ENCODE results near the gene METTL9.
"Not testable (repeated sequence)": the region's sequence is repeated elsewhere in the genome, so short reads cannot be mapped to it uniquely, and the experiment has no call there.

Gene METTL9

DNA sequence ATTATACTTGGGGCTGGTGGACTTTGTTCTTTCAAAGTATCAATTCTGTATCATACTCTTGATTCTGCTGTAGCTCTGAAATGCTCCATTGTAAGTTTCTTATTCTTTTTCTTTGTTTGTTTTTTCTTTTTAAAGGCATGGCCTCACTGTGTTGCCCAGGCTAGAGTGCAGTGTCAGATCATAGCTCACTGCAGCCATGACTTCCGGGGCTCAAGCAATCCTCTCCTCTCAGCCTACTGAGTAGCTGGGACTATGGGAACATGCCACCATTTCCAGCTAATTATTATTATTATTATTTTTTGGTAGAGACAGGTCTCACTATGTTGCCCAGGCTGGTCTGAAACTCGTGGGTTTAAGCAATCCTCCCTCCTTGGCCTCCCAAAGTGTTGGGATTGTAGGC lies 38.9 kb upstream of the METTL9 start:
- ChIA-PET CTCF (interaction anchor here (1.0 to 1.8 kb wide), 6 partner anchors 9 to 97 kb away, joined by 3 to 7 read pairs (median 5); no protein-coding TSS in a partner anchor), POLR2A (interaction anchor here (0.6 kb wide), 1 partner anchor 30 kb away, joined by 4 read pairs; no protein-coding TSS in a partner anchor)
- TF ChIP-seq, protein P1, sequence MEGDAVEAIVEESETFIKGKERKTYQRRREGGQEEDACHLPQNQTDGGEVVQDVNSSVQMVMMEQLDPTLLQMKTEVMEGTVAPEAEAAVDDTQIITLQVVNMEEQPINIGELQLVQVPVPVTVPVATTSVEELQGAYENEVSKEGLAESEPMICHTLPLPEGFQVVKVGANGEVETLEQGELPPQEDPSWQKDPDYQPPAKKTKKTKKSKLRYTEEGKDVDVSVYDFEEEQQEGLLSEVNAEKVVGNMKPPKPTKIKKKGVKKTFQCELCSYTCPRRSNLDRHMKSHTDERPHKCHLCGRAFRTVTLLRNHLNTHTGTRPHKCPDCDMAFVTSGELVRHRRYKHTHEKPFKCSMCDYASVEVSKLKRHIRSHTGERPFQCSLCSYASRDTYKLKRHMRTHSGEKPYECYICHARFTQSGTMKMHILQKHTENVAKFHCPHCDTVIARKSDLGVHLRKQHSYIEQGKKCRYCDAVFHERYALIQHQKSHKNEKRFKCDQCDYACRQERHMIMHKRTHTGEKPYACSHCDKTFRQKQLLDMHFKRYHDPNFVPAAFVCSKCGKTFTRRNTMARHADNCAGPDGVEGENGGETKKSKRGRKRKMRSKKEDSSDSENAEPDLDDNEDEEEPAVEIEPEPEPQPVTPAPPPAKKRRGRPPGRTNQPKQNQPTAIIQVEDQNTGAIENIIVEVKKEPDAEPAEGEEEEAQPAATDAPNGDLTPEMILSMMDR (IDR thresholded peaks at IDR 0.05; ENCODE audit: insufficient read depth, low read length, missing control alignments), result no peak
- DNase-seq (ENCODE audit: low read depth, low spot score), result no peak
- H3K4me3 ChIP-seq (ENCODE audit: low read depth, low read length), result no peak overlapping the region

DNA sequence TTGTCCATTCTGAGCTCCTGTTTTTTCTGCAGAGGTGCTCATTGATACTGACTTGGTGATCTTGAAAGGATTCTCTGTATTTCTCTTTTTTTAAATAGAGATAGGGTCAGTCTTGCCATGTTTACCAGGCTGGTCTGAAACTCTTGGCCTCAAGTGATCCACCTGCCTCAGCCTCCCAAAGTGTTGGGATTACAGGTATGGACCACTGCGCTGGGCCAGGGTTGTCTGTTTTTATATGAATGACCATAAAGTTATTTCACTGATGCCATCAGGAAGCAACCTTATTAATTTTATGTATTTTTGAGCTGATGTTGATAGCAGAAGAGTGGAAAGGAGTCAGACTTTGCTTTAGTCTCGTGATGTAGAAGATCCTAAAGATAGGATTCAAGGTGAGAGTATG lies 35.7 kb upstream of the METTL9 start:
- H3K4me3 ChIP-seq (ENCODE audit: low read depth, low read length), result no peak overlapping the region
- no peak for DNase-seq (ENCODE audit: low read depth, low spot score)
- ChIA-PET CTCF (interaction anchor here (0.6 to 2.7 kb wide), 9 partner anchors 8 to 628 kb away, joined by 3 to 8 read pairs (median 4); no protein-coding TSS in a partner anchor), POLR2A (no interaction called here)
- TF ChIP-seq, protein P1 (IDR thresholded peaks at IDR 0.05; ENCODE audit: insufficient read depth, low read length, missing control alignments), result no peak

DNA sequence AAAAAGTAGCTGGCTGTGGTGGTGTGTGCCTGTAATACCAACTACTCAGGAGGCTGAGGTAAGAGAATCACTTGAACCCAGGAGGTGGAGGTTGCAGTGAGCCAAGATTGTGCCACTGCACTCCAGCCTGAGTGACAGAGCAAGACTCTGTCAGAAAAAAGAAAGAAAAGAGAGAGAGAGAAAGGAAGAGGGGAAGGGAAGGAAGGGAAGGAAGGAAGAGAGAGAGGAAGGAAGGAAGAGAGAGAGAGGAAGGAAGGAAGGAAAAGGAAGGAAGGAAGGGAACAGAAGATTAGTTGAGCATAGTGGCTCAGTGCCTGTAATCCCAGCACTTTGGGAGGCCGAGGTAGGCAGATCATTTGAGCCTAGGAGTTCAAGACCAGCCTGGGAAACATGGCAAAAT lies 35.0 kb upstream of the METTL9 start:
- POLR2A ChIA-PET; DNase-seq (ENCODE audit: low read depth, low spot score); H3K4me3 ChIP-seq (ENCODE audit: low read depth, low read length): not testable (repeated sequence)
- CTCF ChIA-PET, result interaction anchor here (0.9 to 2.7 kb wide), 5 partner anchors 9 to 145 kb away, joined by 3 to 8 read pairs (median 4); no protein-coding TSS in a partner anchor

DNA sequence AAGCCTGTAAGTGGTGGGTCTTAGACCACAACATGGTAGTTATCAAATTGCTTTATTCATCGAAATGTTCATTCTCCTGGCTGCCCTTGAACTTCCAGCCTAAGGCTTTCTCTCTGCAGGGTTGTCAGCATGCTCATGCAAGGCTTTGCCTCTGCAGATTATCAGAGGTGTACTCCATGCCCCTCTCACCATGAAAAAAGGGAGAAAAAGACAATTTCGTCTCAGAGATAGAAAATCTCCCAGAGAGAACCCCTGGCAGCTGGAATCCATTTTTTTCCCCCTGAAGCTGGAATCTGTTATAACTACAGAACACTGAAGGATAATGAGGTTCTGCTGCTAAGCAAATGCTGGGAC lies 33.9 kb upstream of the METTL9 start:
- no peak for DNase-seq (ENCODE audit: low read depth, low spot score)
- CTCF ChIA-PET, result interaction anchor here (1.1 to 2.7 kb wide), 5 partner anchors 10 to 144 kb away, joined by 3 to 8 read pairs (median 4); no protein-coding TSS in a partner anchor
- TF ChIP-seq, protein P1 (IDR thresholded peaks at IDR 0.05; ENCODE audit: insufficient read depth, low read length, missing control alignments), result no peak
- POLR2A ChIA-PET, result no interaction called here
- no peak overlapping the region for H3K4me3 ChIP-seq (ENCODE audit: low read depth, low read length)

DNA sequence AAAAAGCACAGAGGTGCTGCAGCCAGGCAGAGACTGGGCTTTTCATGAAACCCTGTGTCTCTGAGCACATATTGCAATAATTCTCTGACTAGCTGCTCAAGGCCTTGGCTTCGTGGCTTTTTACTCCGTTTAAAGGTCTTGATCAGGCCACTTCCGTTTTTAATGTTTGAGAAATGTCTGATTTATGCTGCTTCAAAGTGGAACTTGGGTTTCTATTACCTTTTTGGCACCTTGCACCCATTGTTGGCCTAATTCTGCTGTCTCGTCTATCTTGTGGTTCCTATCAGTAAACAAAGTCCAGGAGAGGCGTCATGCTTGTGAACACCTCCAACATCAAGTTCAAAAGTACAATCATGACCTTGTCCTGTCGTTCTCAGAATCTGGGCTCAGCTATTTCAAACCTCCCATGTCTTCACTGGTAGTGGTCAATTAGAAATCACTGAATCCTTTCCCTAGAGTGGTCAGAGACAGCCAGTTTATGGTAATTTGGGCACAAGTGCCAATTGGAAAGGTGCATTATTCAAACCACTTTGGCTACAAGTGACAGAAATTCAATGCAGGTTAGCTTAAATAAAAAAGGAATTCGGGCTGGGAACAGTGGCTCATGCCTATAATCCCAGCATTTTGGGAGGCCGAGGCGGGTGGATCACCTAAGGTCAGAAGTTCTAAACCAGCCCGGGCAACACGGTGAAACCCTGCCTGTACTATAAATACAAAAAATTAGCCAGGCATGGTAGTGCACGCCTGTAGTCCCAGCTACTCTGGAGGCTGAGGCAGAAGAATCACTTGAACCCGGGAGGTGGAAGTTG lies 33.3 kb upstream of the METTL9 start:
- H3K4me3 ChIP-seq (ENCODE audit: low read depth, low read length), result no peak overlapping the region
- CTCF ChIA-PET, result interaction anchor here (1.0 to 2.7 kb wide), 7 partner anchors 10 to 141 kb away, joined by 3 to 9 read pairs (median 4); no protein-coding TSS in a partner anchor
- POLR2A ChIA-PET, result no interaction called here
- DNase-seq (ENCODE audit: low read depth, low spot score), result no peak
- TF ChIP-seq, protein P1 (IDR thresholded peaks at IDR 0.05; ENCODE audit: insufficient read depth, low read length, missing control alignments), result no peak

DNA sequence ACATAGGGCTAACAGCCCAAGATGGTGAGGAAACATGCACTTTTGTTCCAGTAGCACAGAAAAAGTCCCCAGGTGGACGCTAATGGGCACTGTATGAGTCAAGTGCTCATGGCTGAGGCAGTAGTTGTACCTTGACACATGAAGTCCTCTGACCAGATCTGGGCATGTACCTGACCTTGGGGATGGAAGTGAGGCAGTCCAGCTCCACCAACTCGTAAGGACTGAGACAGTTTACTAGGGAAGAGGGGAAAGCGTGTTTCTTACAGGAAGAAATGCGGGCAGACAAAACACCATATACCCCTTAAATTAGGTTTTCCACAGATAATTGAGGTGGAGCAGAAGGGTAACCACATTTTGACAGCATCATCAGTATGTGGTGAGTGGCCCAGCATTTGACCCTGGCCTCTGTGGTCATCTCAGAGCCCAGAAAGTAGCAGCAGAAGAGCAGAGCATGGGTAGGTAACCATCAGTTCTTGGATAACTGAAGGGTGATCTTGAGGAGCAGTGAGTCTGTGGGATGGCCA lies 32.4 kb upstream of the METTL9 start:
- CTCF ChIA-PET, result interaction anchor here (1.2 to 2.3 kb wide), 5 partner anchors 11 to 90 kb away, joined by 4 to 10 read pairs (median 6); no protein-coding TSS in a partner anchor
- no peak overlapping the region for H3K4me3 ChIP-seq (ENCODE audit: low read depth, low read length)
- POLR2A ChIA-PET, result interaction anchor here (1.6 kb wide), 1 partner anchor 47 kb away, joined by 5 read pairs; no protein-coding TSS in a partner anchor
- no peak for DNase-seq (ENCODE audit: low read depth, low spot score)
- TF ChIP-seq, protein P1 (IDR thresholded peaks at IDR 0.05; ENCODE audit: insufficient read depth, low read length, missing control alignments), result no peak

DNA sequence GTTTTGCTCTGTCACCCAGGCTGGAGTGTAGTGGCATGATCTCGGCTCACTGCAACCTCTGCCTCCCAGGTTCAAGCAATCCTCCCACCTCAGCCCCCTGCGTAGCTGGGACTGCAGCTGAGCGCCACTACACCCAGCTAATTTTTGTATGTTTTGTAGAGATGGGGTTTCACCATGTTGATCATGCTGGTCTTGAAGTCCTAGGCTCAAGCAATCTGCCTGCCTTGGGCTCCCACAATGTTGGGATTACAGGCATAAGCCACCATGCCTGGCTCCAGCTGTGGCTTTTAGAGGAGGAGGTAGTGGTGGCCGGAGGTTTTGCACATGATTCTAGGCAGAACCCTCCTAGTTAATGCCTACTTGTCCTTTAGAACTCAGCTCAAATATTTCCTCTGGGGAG lies 31.9 kb upstream of the METTL9 start:
- H3K4me3 ChIP-seq (ENCODE audit: low read depth, low read length); DNase-seq (ENCODE audit: low read depth, low spot score): not testable (repeated sequence)
- ChIA-PET POLR2A (interaction anchor here (1.6 kb wide), 1 partner anchor 47 kb away, joined by 5 read pairs; no protein-coding TSS in a partner anchor), CTCF (interaction anchor here (1.2 to 2.3 kb wide), 4 partner anchors 12 to 90 kb away, joined by 4 to 10 read pairs (median 6); no protein-coding TSS in a partner anchor)

Data from AG04449 (cell line).